HT1080 (cell line): ENCODE results near the gene BAD. TPM values are rescaled to one million over a fixed set of nuclear protein-coding genes. Genes with fewer than 3 reads are reported as not detected.
A peak's percentile ranks its signal among the peaks of the same experiment; 100 is the strongest.

ENCODE experiments used
- DNase-seq: peaks from one replicate; pipeline ENCODE4 v3.0.0-alpha.2; 2015; ENCODE audit warnings: low read depth
- total RNA-seq: library from RNA; depleted of rRNA; stranded (reverse); fragments of >200 nt; shearing (Covaris generic); gene quantifications from 2 replicates; pipeline ENCODE4 v1.2.3, GENCODE V29; 2014

The BAD gene
- total RNA-seq, 1 experiment from 2014 or later, result 129 TPM

- no peak for DNase-seq
Observed at GRCh38 chr11:64232182-64232966, 52.1 kb downstream of the BAD start.

- DNase-seq, result no peak
Observed at GRCh38 chr11:64231546-64231945, 52.9 kb downstream of the BAD start.

GRCh38 chr11:64230985-64231365 is 53.5 kb downstream of the BAD start:
- DNase-seq, result no peak

- peak; percentile 90 for DNase-seq
Observed at GRCh38 chr11:64230171-64230984, 54.1 kb downstream of the BAD start, which contains the start of gene DNAJC4. Gene DNAJC4 (plus strand): TSS chr11:64230548. CDS start chr11:64230855, 307 bp downstream.

- no peak for DNase-seq
Observed at GRCh38 chr11:64229744-64230170, 54.7 kb downstream of the BAD start.

- no peak for DNase-seq
Observed at GRCh38 chr11:64229090-64229743, 55.2 kb downstream of the BAD start.

- no peak for DNase-seq
Observed at GRCh38 chr11:64227405-64227956, 57.0 kb downstream of the BAD start.

- DNase-seq, result peak; percentile 60
Observed at GRCh38 chr11:64226507-64227051, 57.9 kb downstream of the BAD start.

- DNase-seq, result peak; percentile 83
Observed at GRCh38 chr11:64225608-64226506, 58.6 kb downstream of the BAD start, which contains the start of the genes NUDT22 and TRPT1. Gene NUDT22 (plus strand): TSS chr11:64226274. CDS start chr11:64226653, 379 bp downstream. Gene TRPT1 (minus strand): TSS chr11:64226186. CDS start chr11:64225860, 326 bp downstream.

- DNase-seq, result no peak
Observed at GRCh38 chr11:64224891-64225607, 59.4 kb downstream of the BAD start.

- no peak for DNase-seq
Observed at GRCh38 chr11:64224151-64224890, 60.1 kb downstream of the BAD start.

GRCh38 chr11:64223001-64223651 is 61.3 kb downstream of the BAD start:
- no peak for DNase-seq

- no peak for DNase-seq
Observed at GRCh38 chr11:64222651-64223000, 61.8 kb downstream of the BAD start.

- DNase-seq, result no peak
Observed at GRCh38 chr11:64220798-64221197, 63.7 kb downstream of the BAD start.

- DNase-seq, result no peak
Observed at GRCh38 chr11:64220271-64220670, 64.2 kb downstream of the BAD start.
